ENCODE data around the gene CUL2.
"Not testable (repeated sequence)": the region's sequence is repeated elsewhere in the genome, so short reads cannot be mapped to it uniquely, and the experiment has no call there.

CUL2 gene

DNA sequence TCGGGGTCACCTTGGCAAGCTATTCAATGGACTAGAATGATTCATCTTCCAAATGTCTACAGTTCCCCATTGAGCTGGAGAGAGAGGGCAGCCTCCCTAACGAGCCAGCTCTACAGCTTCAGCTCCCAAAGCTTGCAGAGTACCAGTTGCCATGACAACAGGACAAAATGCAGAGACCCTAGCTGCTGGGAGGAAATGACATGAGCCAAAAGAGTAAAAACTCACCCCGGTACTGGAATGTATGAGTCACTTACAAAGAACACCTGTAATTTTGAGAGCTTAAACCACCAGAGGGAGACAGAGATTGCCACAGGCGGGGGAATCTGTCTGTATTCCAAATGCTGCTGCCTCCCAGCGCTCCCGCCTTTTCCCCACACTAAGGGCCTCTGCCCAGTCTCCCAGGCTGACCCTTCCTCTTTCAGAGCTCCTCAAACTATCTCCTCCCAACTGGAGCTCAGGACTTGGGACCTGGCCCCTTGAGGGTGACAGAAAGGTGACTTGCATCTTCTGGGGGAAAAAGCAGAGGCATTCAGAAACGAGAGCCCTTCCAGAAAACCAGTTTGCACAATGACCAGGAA is 95.5 kb downstream of the CUL2 start (continued):
- TF ChIP-seq REST (tag by site-specific recombination; IDR thresholded peaks at IDR 0.05) = 0 out of 2 replicates have a peak, but pooled peaks have one; percentile 12
- no peak for TF ChIP-seq ZNF266 (tag by site-specific recombination; IDR thresholded peaks at IDR 0.05; ENCODE audit: low read depth)

DNA sequence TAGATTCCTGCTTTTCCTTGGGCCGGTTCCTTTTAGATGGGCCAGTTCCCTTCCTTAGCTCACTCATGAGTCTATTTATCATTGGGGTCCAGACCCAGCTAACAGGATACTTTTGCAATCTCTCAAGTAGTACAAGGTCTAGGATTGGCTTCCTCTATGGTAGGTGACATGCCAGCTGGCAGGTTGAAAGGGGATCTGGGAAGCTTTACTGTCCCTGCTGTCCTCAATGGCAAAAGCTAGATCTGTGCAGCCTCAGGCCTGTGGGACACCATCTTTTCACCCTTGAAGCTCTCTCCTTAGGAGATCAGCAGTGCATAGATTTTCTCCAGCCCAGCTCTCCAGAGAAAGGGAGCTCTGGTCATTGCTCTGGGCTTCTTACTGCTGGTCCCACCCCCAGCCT is 96.4 kb downstream of the CUL2 start:
- TF ChIP-seq KLF9 (tag by site-specific recombination; IDR thresholded peaks at IDR 0.05; ENCODE audit: low read depth) (no peak), ZNF24 (tag by site-specific recombination; IDR thresholded peaks at IDR 0.05) (no peak), GLI2 (tag by site-specific recombination; IDR thresholded peaks at IDR 0.05; ENCODE audit: borderline replicate concordance, low read depth) (no peak), YY1 (tag by site-specific recombination; IDR thresholded peaks at IDR 0.05) (no peak)
- no peaks in the 10 kb centered on the region for H3K4me1 ChIP-seq (ENCODE audit: control insufficient read depth, insufficient read depth, low read length)
- no peaks in the 10 kb centered on the region for H3K36me3 ChIP-seq (ENCODE audit: control insufficient read depth in 2 of 2, insufficient read depth in 1 of 2, low read length in 2 of 2)
- H3K9me3 ChIP-seq (ENCODE audit: control insufficient read depth, insufficient read depth, low read depth, low read length) = no peaks in the 10 kb centered on the region
- POLR2A ChIA-PET = interaction anchor here (0.6 kb wide), 1 partner anchor 54 kb away, joined by 3 read pairs; no protein-coding TSS in a partner anchor
- no peak overlapping the region for H3K27ac ChIP-seq (ENCODE audit: extremely low read depth, low read depth, low read length)
- CTCF ChIA-PET = interaction anchor here (0.7 to 3.6 kb wide), 22 partner anchors 8 to 338 kb away, joined by 3 to 21 read pairs (median 5); no protein-coding TSS in a partner anchor
- no peak overlapping the region for H3K4me3 ChIP-seq (ENCODE audit: low read depth, low read length)

DNA sequence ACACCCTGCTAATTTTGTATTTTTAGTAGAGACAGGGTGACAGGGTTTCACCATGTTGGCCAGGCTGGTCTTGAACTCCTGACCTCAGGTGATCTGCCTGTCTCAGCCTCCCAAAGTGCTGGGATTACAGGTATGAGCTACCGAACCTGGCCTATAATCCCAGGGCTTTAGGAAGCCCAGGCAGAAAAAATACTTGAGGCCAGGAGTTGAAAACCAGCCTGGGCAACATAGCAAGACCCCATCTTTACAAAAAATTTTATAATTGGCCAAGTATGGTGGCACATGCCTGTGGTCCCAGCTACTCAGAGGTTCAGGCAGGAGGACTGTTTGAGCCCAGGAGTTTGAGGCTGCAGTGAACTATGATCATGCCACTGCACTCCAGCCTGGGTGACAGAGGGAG is 99.0 kb downstream of the CUL2 start:
- POLR2A ChIA-PET; H3K9me3 ChIP-seq (ENCODE audit: control insufficient read depth, insufficient read depth, low read depth, low read length); H3K4me1 ChIP-seq (ENCODE audit: control insufficient read depth, insufficient read depth, low read length); H3K4me3 ChIP-seq (ENCODE audit: low read depth, low read length); H3K36me3 ChIP-seq (ENCODE audit: control insufficient read depth in 2 of 2, insufficient read depth in 1 of 2, low read length in 2 of 2); H3K27ac ChIP-seq (ENCODE audit: extremely low read depth, low read depth, low read length): not testable (repeated sequence)
- TF ChIP-seq ZNF121 (tag by site-specific recombination; IDR thresholded peaks at IDR 0.05) = peak; percentile 72
- CTCF ChIA-PET = interaction anchor here (0.6 kb wide), 2 partner anchors 295 to 340 kb away, joined by 3 to 4 read pairs; no protein-coding TSS in a partner anchor

DNA sequence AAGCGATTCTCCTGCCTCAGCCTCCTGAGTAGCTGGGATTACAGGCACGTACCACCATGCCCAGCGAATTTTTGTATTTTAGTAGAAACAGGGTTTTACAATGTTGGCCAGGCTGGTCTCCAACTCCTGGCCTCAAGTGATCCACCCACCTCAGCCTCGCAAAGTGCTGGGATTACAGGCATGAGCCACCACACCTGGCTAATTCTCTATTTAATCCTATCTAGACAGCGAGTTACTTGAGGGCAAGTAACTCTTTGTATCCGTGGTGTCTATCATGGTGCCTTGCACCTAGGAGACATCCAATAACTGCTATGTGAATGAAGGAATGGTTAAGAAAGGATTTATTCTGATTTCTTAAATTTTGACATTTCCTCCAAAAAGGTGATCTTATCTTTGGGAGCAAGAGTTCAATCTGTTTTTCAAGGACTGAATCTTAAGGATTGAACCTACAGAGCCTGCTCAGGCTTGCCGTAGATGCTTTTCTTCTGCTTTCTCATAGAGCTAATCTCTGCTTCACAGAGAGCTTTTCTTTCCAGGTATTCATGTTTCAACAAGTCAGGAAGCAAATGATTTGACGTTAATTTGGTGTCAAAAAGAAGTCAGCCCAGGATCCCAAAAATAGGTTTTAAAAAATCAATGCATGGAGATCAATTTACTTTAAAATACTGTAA is 101.6 kb downstream of the CUL2 start:
- TF ChIP-seq ZNF404 (tag by site-specific recombination; IDR thresholded peaks at IDR 0.05) (no peak), ZBTB7A (tag by site-specific recombination; IDR thresholded peaks at IDR 0.05; ENCODE audit: low read depth) (no peak), ZNF585B (tag by site-specific recombination; IDR thresholded peaks at IDR 0.05) (no peak), ZNF335 (tag by site-specific recombination; conservative IDR thresholded peaks at IDR 0.05) (no peak), SCRT1 (tag by site-specific recombination; IDR thresholded peaks at IDR 0.05; ENCODE audit: borderline replicate concordance) (no peak), ZNF416 (tag by site-specific recombination; IDR thresholded peaks at IDR 0.05) (no peak), ZNF239 (tag by site-specific recombination; IDR thresholded peaks at IDR 0.05) (no peak)
- no peaks in the 10 kb centered on the region for H3K36me3 ChIP-seq (ENCODE audit: control insufficient read depth in 2 of 2, insufficient read depth in 1 of 2, low read length in 2 of 2)
- POLR2A ChIA-PET = no interaction called here
- CTCF ChIA-PET = interaction anchor here (0.9 kb wide), 1 partner anchor 333 kb away, joined by 3 read pairs; no protein-coding TSS in a partner anchor
- no peaks in the 10 kb centered on the region for H3K4me1 ChIP-seq (ENCODE audit: control insufficient read depth, insufficient read depth, low read length)
- no peaks in the 10 kb centered on the region; the same call in 1 of the 2 replicates for H3K9me3 ChIP-seq (ENCODE audit: control insufficient read depth, insufficient read depth, low read depth, low read length)
- no peak overlapping the region for H3K27ac ChIP-seq (ENCODE audit: extremely low read depth, low read depth, low read length)
- H3K4me3 ChIP-seq (ENCODE audit: low read depth, low read length) = no peak overlapping the region

Measured in HEK293 (cell line).